Right lobe of liver (tissue), 6 donors: ENCODE measurements around the gene EIF1. TPM values are rescaled to one million over a fixed set of nuclear protein-coding genes. Genes with fewer than 3 reads are reported as not detected.

Experiments used
- ATAC-seq, 4 donors: fragments of 200-7000 bp; cut with Tn5 transposase; one replicate each; pipeline ENCODE4 v1.9.1; 2020; ENCODE audit warnings: mild to moderate bottlenecking in 4 of 4, moderate library complexity in 4 of 4
- DNase-seq, 3 donors: peaks; one replicate each; pipeline ENCODE4 v3.0.0-alpha.2; 2020
- H3K27ac ChIP-seq, 3 donors: fragments of 200-600 bp; one replicate each; pipeline ENCODE4 v1.8.0; 2022
- H3K27me3 ChIP-seq, 2 donors: fragments of 200-600 bp; one replicate each; pipeline ENCODE4 v1.8.0; 2022
- H3K36me3 ChIP-seq, 4 donors: fragments of 200-600 bp; sonication (generic) in 1 of 4; one replicate each; pipeline versions ENCODE4 v1.5.1 to v1.8.0; 2017 to 2022; ENCODE audit warnings: control low read depth in 1 of 4
- H3K4me1 ChIP-seq, 4 donors: fragments of 200-600 bp; sonication (generic) in 1 of 4; one replicate each; pipeline versions ENCODE4 v1.5.1 to v1.8.0; 2017 to 2022; ENCODE audit warnings: control low read depth in 1 of 4
- H3K4me3 ChIP-seq, 3 donors: fragments of 200-600 bp; one replicate each; pipeline ENCODE4 v1.8.0; 2022
- H3K9me3 ChIP-seq, 4 donors: fragments of 200-600 bp; sonication (generic) in 1 of 4; one replicate each; pipeline versions ENCODE4 v1.5.1 to v1.8.0; 2017 to 2022; ENCODE audit warnings: control low read depth in 1 of 4
- CTCF ChIP-seq, 4 donors: fragments of 200-600 bp in 3 of 4; fragments of 450-650 bp in 1 of 4; IDR thresholded peaks; one replicate each; pipeline versions ENCODE4 v1.5.1 to v1.8.0; 2016 to 2022; ENCODE audit warnings: antibody characterized with exemption in 4 of 4, mild to moderate bottlenecking in 2 of 4
- POLR2A ChIP-seq: fragments of 450-650 bp; IDR thresholded peaks from one replicate; pipeline ENCODE4 v1.6.1; 2017; ENCODE audit warnings: antibody characterized with exemption, mild to moderate bottlenecking
- WGBS: methylation state at CpG from one replicate; pipeline ENCODE4 v1.1.6; 2018; ENCODE audit warnings: low coverage, low lambda C conversion rate; ENCODE audit not compliant: insufficient coverage; ENCODE audit errors: missing lambda C conversion rate; 5-methylcytosine and 5-hydroxymethylcytosine counted together
- intact Hi-C, 2 donors: fragments of 100-400 bp; cut with DNase I; formaldehyde crosslinking; loops; one replicate each; pipeline versions ENCODE4 v1.11.2 to v1.14.1; 2022
- total RNA-seq, 6 experiments: library from RNA; depleted of rRNA in 2 of 6; stranded (reverse); fragments of >200 nt in 2 of 6; fragmentation: NEBNext Ultra II Directional in 3 of 6; extraction: Animal tissue kit (Norgen Biotek cat#: 25700) in 3 of 6; gene quantifications; one replicate each; pipeline versions ENCODE4 v1.1.0 to v1.2.4, GENCODE V29; 2016 to 2023
- donor health status: DM: no; HTN: yes; CAD: no.
- donor health status: DM: no; HTN: no; CAD: no.
- donor health status: DM: no; HTN: no; CAD: no.
- donor health status: DM: no; HTN: yes; CAD: no.
- donor health status: DM: no; HTN: yes; CAD: no.

Gene EIF1
- total RNA-seq, 6 experiments from 2014 or later = 284 to 454 (median 404) TPM

GRCh38 chr17:41737680-41738023 lies 49.0 kb downstream of the EIF1 start:
- ATAC-seq = peak in 1 of 4 donors; percentile 2
- no peak overlapping the region for H3K27ac ChIP-seq
- intact Hi-C loops = loop anchor here (5.0 to 10.0 kb wide), 2 partner anchors 65 to 147 kb away; no protein-coding TSS in a partner anchor
- no peaks in the 10 kb centered on the region for H3K9me3 ChIP-seq
- WGBS = 40% methylated on average over 2 of the region's 5 CpGs
- H3K27me3 ChIP-seq = peaks cover 5 to 12% of the 10 kb centered on the region in 2 donors
- no peak overlapping the region for H3K4me3 ChIP-seq
- no peaks in the 10 kb centered on the region for H3K36me3 ChIP-seq
- no peak for DNase-seq
- peaks cover 0 to 13% (median 3%) of the 10 kb centered on the region in 4 donors for H3K4me1 ChIP-seq
- TF ChIP-seq CTCF (IDR thresholded peaks at IDR 0.05) (no peak), POLR2A (no peak)

GRCh38 chr17:41738077-41738800 lies 49.6 kb downstream of the EIF1 start:
- ATAC-seq (peak; percentile 92 to 96 (median 94)), DNase-seq (peak; percentile 75 to 82 (median 80))
- no peaks in the 10 kb centered on the region for H3K9me3 ChIP-seq
- no peak for TF ChIP-seq POLR2A
- TF ChIP-seq CTCF (IDR thresholded peaks at IDR 0.05) = peak; percentile 98 to 100 (median 98)
- intact Hi-C loops = loop anchor here (5.0 to 10.0 kb wide), 2 partner anchors 64 to 147 kb away; no protein-coding TSS in a partner anchor
- H3K4me3 ChIP-seq = no peak overlapping the region
- peaks cover 5 to 12% of the 10 kb centered on the region in 2 donors for H3K27me3 ChIP-seq
- H3K4me1 ChIP-seq = peaks cover 0 to 13% (median 3%) of the 10 kb centered on the region in 4 donors
- no peak overlapping the region for H3K27ac ChIP-seq
- WGBS = 0% methylated on average over 2 of the region's 10 CpGs
- no peaks in the 10 kb centered on the region for H3K36me3 ChIP-seq

- Histone ChIP-seq H3K4me3 (no peak overlapping the region), H3K27me3 (peaks cover 5 to 12% of the 10 kb centered on the region in 2 donors), H3K36me3 (no peaks in the 10 kb centered on the region), H3K4me1 (peaks cover 0 to 13% (median 3%) of the 10 kb centered on the region in 4 donors), H3K9me3 (no peaks in the 10 kb centered on the region), H3K27ac (no peak overlapping the region)
- intact Hi-C loops = loop anchor here (5.0 to 10.0 kb wide), 2 partner anchors 64 to 146 kb away; no protein-coding TSS in a partner anchor
- TF ChIP-seq POLR2A = no peak
- no peak for TF ChIP-seq CTCF (IDR thresholded peaks at IDR 0.05)
- WGBS = 80% methylated on average over 1 of the region's 5 CpGs
- DNase-seq (no peak), ATAC-seq (no peak)
These were observed 50.1 kb downstream of the EIF1 start for GRCh38 chr17:41738801-41739112.

GRCh38 chr17:41739661-41740352 lies 51.1 kb downstream of the EIF1 start:
- peak in 1 of 4 donors; percentile 44 for ATAC-seq
- no peaks in the 10 kb centered on the region for H3K36me3 ChIP-seq
- intact Hi-C loops = loop anchor here (5.0 to 10.0 kb wide), 2 partner anchors 62 to 145 kb away; no protein-coding TSS in a partner anchor
- no peak overlapping the region for H3K4me3 ChIP-seq
- no peak for DNase-seq
- H3K9me3 ChIP-seq = no peaks in the 10 kb centered on the region
- no peak overlapping the region for H3K27ac ChIP-seq
- no peak for TF ChIP-seq CTCF (IDR thresholded peaks at IDR 0.05)
- TF ChIP-seq POLR2A = no peak
- peaks cover 0 to 4% (median 0%) of the 10 kb centered on the region in 4 donors for H3K4me1 ChIP-seq
- H3K27me3 ChIP-seq = peaks cover 5 to 12% of the 10 kb centered on the region in 2 donors
- 80% methylated on average over 1 of the region's 9 CpGs for WGBS
